Measurements from ENCODE around the gene CCDC93.

The CCDC93 gene

GRCh38 chr2:118013724-118014491 is at the start of gene CCDC93:
Gene CCDC93 (minus strand): TSS chr2:118014070. CDS start chr2:118013995, 75 bp downstream.
- DNase-seq (ENCODE audit: low read depth, low spot score) = peak; percentile 26

GRCh38 chr2:118062669-118063068 is 48.8 kb upstream of the CCDC93 start:
- DNase-seq (ENCODE audit: low read depth, low spot score) = no peak

GRCh38 chr2:118062048-118062447 is 48.2 kb upstream of the CCDC93 start:
- no peak for DNase-seq (ENCODE audit: low read depth, low spot score)

- DNase-seq (ENCODE audit: low read depth, low spot score) = no peak
These were observed 47.5 kb upstream of the CCDC93 start for GRCh38 chr2:118061135-118061955.

- DNase-seq (ENCODE audit: low read depth, low spot score) = no peak
These were observed 46.1 kb upstream of the CCDC93 start for GRCh38 chr2:118059919-118060478.

GRCh38 chr2:118058951-118059350 is 45.1 kb upstream of the CCDC93 start:
- no peak for DNase-seq (ENCODE audit: low read depth, low spot score)

- DNase-seq (ENCODE audit: low read depth, low spot score) = no peak
These were observed 42.9 kb upstream of the CCDC93 start for GRCh38 chr2:118056801-118057200.

GRCh38 chr2:118056165-118056534 is 42.3 kb upstream of the CCDC93 start:
- no peak for DNase-seq (ENCODE audit: low read depth, low spot score)

GRCh38 chr2:118055512-118056164 is 41.8 kb upstream of the CCDC93 start:
- DNase-seq (ENCODE audit: low read depth, low spot score) = no peak

GRCh38 chr2:118054213-118055008 is 40.5 kb upstream of the CCDC93 start:
- DNase-seq (ENCODE audit: low read depth, low spot score) = no peak

GRCh38 chr2:118053681-118054080 is 39.8 kb upstream of the CCDC93 start:
- DNase-seq (ENCODE audit: low read depth, low spot score) = no peak

GRCh38 chr2:118052474-118052873 is 38.6 kb upstream of the CCDC93 start:
- DNase-seq (ENCODE audit: low read depth, low spot score) = no peak

GRCh38 chr2:118051826-118052358 is 38.0 kb upstream of the CCDC93 start:
- no peak for DNase-seq (ENCODE audit: low read depth, low spot score)

GRCh38 chr2:118050974-118051373 is 37.1 kb upstream of the CCDC93 start:
- no peak for DNase-seq (ENCODE audit: low read depth, low spot score)

GRCh38 chr2:118050386-118050785 is 36.5 kb upstream of the CCDC93 start:
- DNase-seq (ENCODE audit: low read depth, low spot score) = no peak

- DNase-seq (ENCODE audit: low read depth, low spot score) = no peak
These were observed 35.9 kb upstream of the CCDC93 start for GRCh38 chr2:118049816-118050140.

GRCh38 chr2:118049140-118049815 is 35.4 kb upstream of the CCDC93 start:
- no peak for DNase-seq (ENCODE audit: low read depth, low spot score)

GRCh38 chr2:118048401-118048800 is 34.5 kb upstream of the CCDC93 start:
- no peak for DNase-seq (ENCODE audit: low read depth, low spot score)

- no peak for DNase-seq (ENCODE audit: low read depth, low spot score)
These were observed 33.5 kb upstream of the CCDC93 start for GRCh38 chr2:118047380-118047826.

GRCh38 chr2:118046634-118047210 is 32.9 kb upstream of the CCDC93 start:
- DNase-seq (ENCODE audit: low read depth, low spot score) = no peak

Data from brain pericyte (primary cell).